G401.6 (cell line): ENCODE results near the gene CELF2.

ENCODE experiments used
- FAIRE-seq: peaks from 2 replicates; lab custom pipeline; 2012; peaks lifted over from hg19 to GRCh38; lab: Jason Lieb, UNC

CELF2 gene

GRCh38 chr10:11157292-11158076 lies 139.8 kb downstream of the CELF2 start:
- FAIRE-seq = no peak

- FAIRE-seq = no peak
Measured at GRCh38 chr10:11158080-11158479, 140.4 kb downstream of the CELF2 start.

- FAIRE-seq = no peak
Measured at GRCh38 chr10:11159543-11160215, 142.0 kb downstream of the CELF2 start.

GRCh38 chr10:11161096-11161495 lies 143.4 kb downstream of the CELF2 start:
- no peak for FAIRE-seq

GRCh38 chr10:11161910-11162309 lies 144.2 kb downstream of the CELF2 start:
- no peak for FAIRE-seq

- FAIRE-seq = no peak
Measured at GRCh38 chr10:11162828-11163599, 145.3 kb downstream of the CELF2 start.

GRCh38 chr10:11163780-11164550 lies 146.3 kb downstream of the CELF2 start:
- FAIRE-seq = no peak

- no peak for FAIRE-seq
Measured at GRCh38 chr10:11164551-11164802, 146.8 kb downstream of the CELF2 start.

GRCh38 chr10:11164803-11165590 lies 147.3 kb downstream of the CELF2 start:
- FAIRE-seq = no peak

GRCh38 chr10:11165591-11166543 lies 148.2 kb downstream of the CELF2 start:
- FAIRE-seq = no peak

- FAIRE-seq = no peak
Measured at GRCh38 chr10:11166550-11166949, 148.9 kb downstream of the CELF2 start.

GRCh38 chr10:11167233-11167966 lies 149.7 kb downstream of the CELF2 start:
- no peak for FAIRE-seq

GRCh38 chr10:11168423-11169090 lies 150.9 kb downstream of the CELF2 start:
- no peak for FAIRE-seq

- no peak for FAIRE-seq
Measured at GRCh38 chr10:11169976-11170375, 152.3 kb downstream of the CELF2 start.

- FAIRE-seq = no peak
Measured at GRCh38 chr10:11170574-11170973, 152.9 kb downstream of the CELF2 start.

- FAIRE-seq = no peak
Measured at GRCh38 chr10:11170993-11171851, 153.6 kb downstream of the CELF2 start.

GRCh38 chr10:11173042-11173441 lies 155.4 kb downstream of the CELF2 start:
- no peak for FAIRE-seq

- no peak for FAIRE-seq
Measured at GRCh38 chr10:11175823-11176243, 158.2 kb downstream of the CELF2 start.
